GM18505 (cell line): ENCODE measurements around the gene CD52.
A peak's percentile ranks its signal among the peaks of the same experiment; 100 is the strongest.
"Not testable (repeated sequence)": the region's sequence is repeated elsewhere in the genome, so short reads cannot be mapped to it uniquely, and the experiment has no call there.

ENCODE experiments used
- ATAC-seq: cut with Tn5 transposase; IDR thresholded peaks from one replicate; pipeline ENCODE4 v1.9.1; 2021; ENCODE audit not compliant: unreplicated experiment
- POLR2A ChIP-seq: IDR thresholded peaks from 4 replicates; pipeline ENCODE4 v1.6.1; 2011; ENCODE audit warnings: borderline replicate concordance; ENCODE audit not compliant: insufficient read depth, insufficient read length; ENCODE audit errors: extremely low read depth

Gene CD52

DNA sequence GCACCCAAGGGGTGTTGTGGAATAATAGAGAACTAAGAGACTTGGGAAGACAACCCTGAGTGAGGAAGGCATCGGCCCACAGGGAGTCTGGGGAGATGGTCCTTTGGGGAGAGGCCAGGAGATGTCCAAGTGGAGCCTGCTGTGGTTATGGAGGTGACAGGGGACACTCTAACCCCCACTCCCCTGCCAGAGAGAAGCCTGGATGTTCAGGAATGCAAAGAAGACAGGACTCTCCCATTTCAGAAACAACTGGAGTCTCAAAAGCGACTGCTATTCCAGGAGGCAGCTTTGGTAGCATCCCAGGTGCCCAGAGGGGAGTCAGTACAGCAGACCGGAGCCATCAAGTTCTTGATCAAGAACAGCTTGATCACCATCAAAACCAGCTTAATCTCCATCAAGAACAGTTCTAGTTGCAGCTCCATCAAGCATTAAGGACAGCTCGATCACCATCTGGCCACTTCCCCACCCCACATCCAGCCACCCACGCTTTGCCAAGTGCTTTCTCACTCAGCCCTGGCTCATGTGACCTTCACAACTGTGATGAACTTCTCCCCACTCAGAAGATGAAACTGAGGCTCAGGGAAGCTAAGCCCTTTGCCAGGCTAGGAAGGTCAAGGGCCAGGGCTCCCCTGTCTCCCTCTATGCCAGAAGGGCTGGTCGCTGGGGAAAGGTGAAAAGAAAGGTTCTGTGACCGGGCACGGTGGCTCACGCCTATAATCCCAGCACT lies 743 bp downstream of the CD52 start:
- TF ChIP-seq POLR2A, result peak; percentile 42
- no peak for ATAC-seq

DNA sequence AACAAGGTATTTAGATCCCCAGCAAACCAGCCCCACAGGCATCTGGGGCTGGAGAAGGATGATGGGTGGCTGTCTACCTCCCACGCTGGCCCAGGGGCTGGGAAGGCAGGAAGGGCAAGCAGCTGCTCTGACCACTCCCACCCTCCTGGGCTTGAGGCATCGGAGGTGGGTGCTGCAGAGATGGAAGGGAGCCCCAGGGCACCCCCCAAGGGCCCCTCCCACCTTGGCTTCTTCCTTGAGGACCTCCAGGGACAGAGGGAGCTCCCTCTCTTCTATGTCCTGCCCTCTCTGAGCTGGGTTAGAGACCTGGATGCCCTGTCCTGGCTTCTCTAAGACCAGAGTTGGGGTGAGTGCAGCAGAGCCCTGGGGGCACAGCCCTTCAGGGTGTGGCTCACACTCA lies 3.1 kb downstream of the CD52 start:
- peak; percentile 34 for TF ChIP-seq POLR2A
- no peak for ATAC-seq

DNA sequence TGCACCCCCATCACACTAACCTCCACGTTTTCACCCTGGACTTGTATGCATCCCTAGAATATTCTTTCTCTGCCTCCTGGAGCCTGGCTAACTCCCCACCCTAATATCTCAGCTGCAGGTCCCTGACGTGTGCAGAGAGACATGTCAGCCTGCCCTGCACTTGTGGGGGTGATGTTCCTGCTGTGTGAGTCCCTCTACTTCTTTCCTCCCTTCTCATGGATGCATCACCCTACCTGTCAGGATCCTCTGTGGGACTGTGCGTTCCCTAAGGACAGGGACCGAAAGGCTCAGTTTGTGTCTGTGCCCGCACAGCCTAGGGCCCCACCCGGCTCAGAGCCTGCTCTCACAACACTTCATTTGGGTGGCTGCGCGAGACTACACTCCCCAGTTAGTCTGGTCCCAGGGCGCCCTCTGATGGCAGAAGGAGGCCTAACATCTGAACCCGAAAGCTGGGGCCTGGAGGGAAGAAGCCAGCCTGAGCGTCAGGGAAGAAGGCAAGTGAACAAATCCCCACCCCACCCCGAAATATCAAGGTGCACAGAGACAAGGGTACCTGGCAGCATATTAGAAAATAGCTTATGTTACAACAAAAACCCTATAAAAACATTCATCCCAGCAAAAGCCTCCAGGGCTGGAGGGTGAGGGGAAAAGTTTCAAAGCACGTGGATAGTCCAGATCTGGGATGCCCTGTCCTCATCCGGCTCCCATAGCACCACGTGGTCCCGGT lies 3.7 kb downstream of the CD52 start:
- TF ChIP-seq POLR2A, result no peak
- ATAC-seq, result peak; percentile 43

DNA sequence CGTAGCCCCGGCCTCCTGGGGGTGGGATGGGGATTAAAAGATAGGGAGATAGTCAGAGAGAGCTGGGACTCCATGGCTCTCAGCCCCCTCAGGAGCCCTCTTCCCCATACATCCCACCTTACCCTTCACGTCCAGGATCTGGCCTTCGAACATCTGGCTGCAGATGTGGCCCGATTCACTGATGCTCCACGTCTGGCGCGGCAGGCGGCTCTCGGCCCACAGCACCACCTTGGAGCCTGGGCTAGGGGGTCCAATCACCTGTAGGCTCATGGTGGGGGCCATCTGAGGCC lies 4.2 kb downstream of the CD52 start:
- no peak for TF ChIP-seq POLR2A
- ATAC-seq, result no peak

DNA sequence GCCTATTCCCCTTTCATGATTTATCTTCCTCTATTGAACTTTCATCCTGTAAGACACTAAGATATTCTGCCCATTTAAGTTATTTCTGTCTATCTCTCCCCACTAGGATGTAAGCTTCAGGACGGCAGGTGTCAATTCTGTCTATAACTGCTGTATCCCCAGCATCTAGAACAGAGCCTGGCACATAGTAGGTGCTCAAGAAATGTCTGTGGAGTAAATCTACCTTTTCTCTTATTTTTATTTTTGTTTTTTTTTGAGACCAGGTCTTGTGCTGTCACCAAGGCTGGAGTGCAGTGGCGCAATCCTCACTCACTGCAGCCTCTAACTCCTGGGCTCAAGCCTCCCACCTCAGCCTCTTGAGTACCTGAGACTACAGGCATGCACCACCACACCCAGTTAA lies 5.6 kb downstream of the CD52 start:
- no peak for ATAC-seq
- no peak for TF ChIP-seq POLR2A

DNA sequence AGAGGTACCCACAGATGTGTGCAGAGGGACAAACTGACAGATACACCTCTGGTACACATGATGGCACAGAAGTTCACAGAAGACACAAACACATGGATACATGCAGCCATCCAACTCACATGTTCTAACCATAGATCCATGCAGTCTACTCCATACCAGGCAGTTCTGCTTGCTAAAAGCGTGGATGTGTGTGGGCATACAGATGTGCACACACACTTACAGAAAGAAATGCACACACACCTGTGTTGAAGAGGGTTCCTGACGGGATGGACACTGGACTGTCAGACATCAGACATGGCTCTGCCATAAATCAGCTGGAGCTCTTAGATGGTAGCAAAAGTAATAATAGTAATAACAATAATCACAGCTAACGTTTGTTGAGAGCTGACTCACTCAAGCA lies 6.8 kb downstream of the CD52 start:
- no peak for TF ChIP-seq POLR2A

DNA sequence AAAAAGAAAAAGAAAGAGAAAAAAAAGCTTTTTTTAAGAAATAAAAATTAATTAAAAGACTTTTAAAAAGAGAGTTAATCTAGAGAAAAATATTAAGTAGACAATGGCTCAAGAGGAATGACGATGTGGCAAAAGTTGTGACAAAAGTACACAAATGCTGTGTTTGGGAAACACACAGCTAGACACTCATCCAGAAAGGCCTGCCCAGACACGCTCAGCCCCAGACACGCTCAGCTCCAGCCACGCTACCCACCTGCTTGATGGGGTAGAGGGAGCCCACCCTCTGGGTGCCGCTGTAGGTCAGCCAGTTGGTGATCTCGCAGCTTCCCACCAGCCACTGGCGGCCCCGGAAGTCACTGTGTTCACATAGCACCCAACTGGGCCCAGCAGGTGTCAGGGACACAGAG lies 10.2 kb downstream of the CD52 start:
- ATAC-seq, result no peak
- TF ChIP-seq POLR2A, result no peak

More for the DNA sequence above, 6.8 kb downstream of the CD52 start:
- no peak for ATAC-seq

DNA sequence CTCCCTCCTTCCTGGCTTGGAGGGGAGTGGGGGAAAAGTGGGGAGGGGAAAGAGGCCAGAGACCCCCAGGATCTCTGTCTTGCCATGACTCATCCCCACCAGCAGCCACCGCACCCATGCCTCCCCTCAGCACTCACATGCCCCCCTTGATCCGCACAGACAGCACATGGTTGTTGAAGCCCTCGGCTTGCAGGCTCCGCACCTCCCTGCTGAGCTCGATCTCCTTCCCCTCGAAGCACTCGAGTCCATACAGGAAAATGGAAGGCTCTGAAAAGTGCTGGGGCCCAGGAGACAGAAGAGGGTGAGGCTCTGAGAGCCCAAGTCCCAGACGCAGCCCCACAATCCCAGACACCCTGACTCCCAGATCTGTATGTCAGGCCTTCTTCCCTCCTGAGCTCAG lies 10.8 kb downstream of the CD52 start:
- no peak for ATAC-seq
- no peak for TF ChIP-seq POLR2A

DNA sequence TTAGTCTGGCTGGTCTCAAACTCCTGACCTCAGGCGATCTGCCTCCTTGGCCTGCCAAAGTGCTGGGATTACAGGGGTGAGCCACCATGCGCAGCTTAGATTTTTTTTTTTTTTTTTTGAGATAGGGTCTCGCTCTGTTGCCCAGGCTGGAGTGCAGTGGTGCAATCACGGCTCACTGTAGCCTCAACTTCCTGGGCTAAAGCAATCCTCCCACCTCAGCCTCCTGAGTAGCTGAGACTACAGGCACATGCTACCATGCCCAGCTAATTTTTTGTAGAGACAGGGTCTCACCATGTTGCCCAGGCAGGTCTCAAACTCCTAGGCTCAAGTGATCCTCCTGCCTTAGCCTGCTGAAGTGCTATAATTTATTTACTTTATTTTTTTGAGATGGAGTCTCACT lies 11.6 kb downstream of the CD52 start:
- not testable (repeated sequence) for ATAC-seq

DNA sequence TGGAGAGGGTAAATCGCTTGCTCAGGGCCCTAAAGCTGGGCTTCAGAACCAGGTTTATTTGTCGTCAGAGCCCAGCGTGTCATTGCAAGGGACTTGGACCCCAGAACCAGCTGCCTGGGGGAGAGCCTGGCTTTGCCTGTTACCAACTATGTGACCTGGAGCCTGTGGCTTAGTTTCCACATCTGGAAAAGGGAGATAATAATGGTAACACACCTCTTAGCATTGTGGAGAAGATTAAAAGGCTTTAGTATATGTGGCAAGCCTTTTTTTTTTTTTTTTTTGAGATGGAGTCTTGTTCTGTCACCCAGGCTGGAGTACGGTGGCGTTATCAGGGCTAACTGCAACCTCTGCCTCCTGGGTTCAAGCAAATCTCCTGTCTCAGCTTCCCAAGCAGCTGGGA lies 12.5 kb downstream of the CD52 start:
- ATAC-seq, result no peak
- TF ChIP-seq POLR2A, result no peak

DNA sequence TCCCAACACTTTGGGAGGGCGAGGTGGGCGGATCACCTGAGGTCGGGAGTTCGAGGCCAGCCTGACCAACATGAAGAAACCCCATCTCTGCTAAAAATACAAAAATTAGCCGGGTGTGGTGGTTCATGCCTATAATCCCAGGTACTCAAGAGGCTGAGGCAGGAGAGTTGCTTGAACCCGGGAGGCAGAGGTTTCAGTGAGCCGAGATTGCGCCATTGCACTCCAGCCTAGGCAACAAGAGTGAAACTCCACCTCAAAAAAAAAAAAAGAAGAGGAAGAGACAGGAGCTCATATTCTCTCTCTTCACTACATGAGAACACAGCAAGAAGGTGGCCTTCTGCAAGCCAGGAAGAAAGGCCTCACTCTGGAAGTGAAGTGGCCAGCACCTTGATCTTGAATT lies 15.6 kb downstream of the CD52 start:
- ATAC-seq, result not testable (repeated sequence)

DNA sequence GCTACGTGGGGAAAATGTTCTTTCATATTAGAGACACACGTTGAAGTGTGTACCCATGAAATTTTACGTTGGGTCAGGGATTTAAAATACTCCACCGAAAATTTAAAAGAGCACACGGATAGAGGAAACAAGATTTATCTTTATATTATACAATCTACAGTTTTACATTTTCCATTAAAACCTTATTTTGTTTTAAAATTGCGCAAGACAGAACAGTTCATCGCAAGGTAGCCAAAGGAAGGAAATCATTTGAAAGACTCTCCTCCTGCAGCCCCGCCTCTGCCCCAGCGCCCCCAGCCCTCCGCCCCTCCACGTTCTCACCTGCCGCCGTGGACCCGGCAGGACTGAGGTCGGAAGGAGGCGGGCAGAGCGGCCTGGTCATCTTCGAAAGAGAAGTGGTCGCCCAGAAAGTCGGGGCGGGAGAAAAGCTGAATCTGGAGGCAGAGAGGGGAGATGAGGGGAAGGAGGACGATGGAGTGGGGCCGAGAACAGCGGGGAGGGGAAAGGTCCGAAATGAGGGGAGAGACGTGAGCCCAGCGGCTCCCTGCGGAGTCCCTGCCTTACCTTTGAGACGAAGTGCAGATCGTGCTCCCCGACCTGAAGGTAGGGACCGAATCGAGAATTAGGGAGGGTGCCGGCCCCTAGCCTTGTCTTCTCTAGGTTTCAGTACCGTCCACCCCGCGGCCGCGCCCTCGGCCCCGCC lies 18.2 kb downstream of the CD52 start:
- ATAC-seq, result no peak
- TF ChIP-seq POLR2A, result no peak

DNA sequence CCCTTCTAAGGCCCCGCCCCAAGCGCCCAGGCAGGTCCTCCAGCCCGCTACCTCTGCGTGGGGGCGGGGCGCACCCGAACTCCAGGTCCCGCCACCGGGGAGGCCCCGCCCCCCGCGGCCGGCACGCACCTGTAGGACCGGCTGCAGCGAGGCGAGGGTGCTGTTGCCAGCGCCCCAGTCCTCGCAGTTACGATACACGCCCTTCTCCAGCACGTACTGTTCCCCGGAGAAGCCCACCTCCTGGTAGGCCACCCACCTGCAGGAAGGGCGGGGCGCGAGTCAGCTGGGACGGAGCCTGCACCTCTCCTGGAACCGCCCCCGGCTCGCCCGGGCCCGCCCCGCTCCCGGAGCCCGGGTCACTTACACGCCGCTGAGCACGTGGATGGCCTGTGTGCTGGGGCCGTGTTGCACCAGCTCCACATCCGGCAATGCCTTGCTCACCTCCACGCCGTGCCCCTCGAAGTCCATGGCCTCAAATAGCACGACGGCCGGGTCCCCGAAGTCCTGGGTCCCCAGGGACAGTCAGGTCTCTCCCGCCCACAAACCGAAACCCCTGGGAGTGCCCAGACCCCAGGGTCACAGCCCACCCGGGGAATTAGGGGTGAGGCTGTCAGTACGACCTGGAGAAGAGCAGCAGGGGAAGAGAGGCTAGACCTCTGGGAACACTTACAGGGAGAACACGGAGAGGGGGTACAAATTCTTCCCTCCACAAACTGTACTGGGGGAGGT lies 18.9 kb downstream of the CD52 start:
- no peak for ATAC-seq
- TF ChIP-seq POLR2A, result no peak

DNA sequence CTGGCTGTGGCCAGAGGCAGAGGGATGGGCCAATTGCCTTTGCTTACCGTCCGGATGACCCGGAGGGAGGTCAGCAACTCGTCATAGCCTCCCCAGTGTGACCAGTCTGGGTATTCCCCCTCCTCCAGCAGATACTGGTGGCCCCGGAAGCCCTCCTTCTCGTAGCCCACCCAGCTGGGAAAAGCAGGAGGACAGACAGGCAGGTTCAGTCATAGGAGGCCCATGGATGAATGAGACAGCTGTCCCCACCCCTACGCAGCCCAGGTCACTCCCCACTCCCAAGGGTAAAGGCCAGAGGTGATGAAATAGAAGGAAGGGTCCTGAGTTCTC lies 19.4 kb downstream of the CD52 start:
- ATAC-seq, result no peak
- TF ChIP-seq POLR2A, result no peak
